UCSD-AML1 (cell line): ENCODE data around the gene GPR148.

Source experiments
- DNase-seq: peaks from one replicate; lab custom pipeline; 2025; ENCODE audit not compliant: unreplicated experiment; lab: John Stamatoyannopoulos, UW

Gene GPR148

DNA sequence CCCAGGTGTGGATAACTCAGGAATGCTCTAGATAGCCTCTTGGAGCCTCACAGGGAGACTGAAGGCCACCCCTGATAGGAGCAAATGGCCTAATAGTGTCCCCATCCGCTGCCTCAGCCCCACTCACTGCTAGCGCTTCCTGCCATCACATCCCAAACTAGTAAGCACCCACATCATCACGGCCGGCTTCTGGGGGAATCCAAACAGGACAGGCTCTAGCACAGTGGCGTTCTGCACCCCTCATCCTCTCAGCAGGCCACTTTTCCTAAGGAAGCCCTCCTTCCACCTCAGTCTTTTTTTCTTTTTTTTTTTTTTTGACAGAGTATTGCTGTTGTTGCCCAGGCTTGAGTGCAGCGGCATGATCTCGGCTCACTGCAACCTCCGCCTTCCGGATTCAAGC lies 20.2 kb downstream of the GPR148 start:
- DNase-seq = no peak

GRCh38 chr2:130749641-130750040 lies 20.8 kb downstream of the GPR148 start:
- no peak for DNase-seq

DNA sequence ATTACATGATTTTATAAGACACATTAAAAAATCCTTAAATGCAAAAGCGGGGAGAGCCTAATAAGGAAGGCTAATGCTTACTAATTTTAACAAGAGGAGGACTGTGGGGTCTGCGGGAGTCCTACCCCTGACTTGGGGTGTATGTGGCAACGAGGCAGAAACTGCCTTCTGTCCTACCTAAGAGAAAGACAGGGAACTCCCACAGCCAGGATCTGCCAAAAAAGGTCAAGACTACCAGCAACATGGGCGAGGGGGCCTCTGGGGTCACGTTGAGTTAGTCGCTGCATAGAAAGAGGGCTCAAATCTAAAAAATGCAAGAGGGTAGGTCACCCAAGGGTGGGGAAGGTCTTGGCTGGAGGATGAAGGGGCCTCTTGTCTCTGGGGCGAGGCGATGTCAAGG lies 25.9 kb downstream of the GPR148 start:
- no peak for DNase-seq

- no peak for DNase-seq
Observed at GRCh38 chr2:130755256-130756052, 26.6 kb downstream of the GPR148 start, which contains the start of gene AMER3. AMER3 (plus strand) TSS chr2:130755540; CDS start chr2:130762073, 6,533 bp downstream.

DNA sequence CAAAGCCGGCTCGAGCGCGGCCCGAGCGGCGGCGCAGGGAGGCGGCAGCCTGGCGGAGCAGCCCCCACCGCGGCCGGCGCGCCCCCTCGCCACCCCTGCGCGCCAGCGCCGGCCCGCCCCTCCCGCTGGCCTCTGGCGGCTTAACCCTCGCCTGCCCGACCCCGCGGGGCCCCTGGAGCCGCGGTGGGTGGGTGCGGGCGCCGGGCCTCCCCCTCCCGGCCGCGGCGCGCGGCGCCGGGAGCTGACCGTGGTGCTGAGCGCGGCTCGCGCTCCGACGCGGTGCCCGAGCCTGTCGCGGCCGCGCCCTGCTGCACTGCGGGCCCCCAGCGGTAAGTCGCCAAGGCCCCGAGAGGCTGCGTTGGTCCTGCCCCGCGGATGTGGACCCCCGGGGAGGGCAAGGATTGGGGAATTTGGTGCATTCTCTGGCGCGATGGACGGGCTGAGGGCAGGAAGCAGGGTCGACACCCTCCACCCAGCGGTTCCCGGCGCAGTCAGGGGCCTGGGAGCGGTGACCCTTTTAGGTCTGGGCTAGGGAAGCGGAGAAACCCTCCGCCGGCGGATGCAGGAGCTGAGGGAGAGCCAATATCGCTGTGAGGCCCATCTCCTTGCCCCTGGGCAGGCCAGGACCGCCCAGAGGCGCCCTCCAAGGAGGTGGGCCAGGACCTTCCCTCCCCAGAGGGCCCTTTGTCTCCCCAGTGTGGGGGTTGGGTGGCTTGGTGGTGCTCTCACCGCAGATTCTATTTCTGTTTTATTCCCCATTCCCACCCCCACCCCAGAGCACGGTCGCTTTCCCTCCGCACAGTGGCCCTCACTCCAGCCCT lies 27.4 kb downstream of the GPR148 start:
- no peak for DNase-seq

DNA sequence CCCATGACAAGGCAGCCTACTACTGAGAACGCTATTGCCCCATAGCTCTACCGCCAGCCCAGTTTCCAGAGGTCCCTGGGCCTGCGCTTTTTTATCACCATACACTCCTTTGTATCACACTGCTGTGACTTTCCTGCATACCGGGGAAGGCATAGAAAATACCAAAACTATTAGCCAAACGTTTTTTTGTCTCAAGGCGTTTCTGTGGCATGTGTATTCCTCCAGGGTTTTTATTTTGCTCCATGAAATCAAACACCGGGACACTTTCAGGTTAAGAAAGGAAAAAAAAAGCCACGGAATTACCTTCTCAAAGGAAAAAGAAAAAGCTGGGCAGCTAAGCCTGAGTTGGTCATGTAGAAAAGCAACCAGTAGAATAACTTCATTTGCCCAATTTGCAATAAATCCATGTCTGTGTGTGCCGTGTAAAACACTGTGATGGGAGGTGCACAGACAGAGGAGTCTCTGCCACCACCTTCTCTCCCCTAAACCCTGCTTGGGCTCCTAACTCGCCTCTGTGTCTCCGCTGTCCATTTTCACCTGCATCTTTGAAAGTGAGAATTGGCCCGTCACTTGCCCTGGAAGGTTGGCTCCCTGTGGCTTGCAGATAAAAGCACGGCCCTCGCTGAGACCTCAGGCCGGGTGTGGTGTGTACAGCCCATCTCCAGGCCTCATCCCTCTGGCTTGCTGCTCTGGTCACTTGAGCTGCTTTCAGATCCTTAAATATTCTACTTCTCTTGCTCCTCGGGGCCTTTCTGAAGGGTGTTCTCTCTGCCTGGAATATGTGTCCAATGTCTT lies 28.2 kb downstream of the GPR148 start:
- no peak for DNase-seq

DNA sequence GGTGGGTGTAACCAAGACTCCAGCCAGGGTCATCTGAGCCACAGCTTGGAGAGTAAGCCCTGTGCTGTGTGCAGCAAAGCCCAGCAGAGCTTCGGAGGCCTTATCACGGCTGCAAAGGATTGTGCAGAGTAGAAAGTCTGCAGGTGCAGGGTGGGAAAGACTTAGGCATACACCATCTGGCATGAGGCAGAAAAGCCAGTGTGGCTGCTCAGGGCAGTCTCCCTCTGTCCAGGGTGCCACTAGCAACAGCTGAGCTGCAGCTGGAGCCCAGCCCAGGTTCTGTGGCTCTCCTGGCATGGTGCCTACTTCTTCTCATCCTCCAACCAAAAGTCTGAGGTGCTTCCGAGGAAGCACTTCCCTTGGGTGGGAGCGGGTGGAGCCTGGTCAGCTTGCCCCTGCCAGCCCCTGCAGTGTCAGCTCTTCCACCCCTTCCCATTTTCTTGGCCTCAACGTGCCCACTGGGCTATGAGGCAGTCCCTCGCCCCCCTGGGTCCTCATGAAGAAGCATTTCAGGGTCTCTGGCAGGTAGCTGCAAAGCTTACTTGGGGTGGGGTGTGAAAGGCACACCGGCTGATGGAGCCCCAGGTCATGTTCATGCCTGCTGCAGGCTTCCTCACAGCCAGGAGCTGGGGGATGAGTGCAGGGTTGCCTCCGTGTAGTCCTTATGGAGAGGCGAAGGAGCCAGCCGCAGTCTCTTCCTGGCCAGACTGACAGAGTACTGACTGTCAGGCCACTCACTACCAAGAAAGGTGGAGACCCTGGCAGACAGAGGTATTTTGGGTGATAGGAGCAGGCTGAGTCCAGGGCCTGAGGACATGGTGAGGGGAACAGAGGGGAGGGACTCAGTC lies 31.3 kb downstream of the GPR148 start:
- no peak for DNase-seq

GRCh38 chr2:130760754-130761751 lies 32.2 kb downstream of the GPR148 start:
- DNase-seq = no peak

- no peak for DNase-seq
Observed at GRCh38 chr2:130762031-130762909, 33.4 kb downstream of the GPR148 start.

GRCh38 chr2:130762910-130763385 lies 34.1 kb downstream of the GPR148 start:
- no peak for DNase-seq

- no peak for DNase-seq
Observed at GRCh38 chr2:130763405-130763804, 34.5 kb downstream of the GPR148 start.

DNA sequence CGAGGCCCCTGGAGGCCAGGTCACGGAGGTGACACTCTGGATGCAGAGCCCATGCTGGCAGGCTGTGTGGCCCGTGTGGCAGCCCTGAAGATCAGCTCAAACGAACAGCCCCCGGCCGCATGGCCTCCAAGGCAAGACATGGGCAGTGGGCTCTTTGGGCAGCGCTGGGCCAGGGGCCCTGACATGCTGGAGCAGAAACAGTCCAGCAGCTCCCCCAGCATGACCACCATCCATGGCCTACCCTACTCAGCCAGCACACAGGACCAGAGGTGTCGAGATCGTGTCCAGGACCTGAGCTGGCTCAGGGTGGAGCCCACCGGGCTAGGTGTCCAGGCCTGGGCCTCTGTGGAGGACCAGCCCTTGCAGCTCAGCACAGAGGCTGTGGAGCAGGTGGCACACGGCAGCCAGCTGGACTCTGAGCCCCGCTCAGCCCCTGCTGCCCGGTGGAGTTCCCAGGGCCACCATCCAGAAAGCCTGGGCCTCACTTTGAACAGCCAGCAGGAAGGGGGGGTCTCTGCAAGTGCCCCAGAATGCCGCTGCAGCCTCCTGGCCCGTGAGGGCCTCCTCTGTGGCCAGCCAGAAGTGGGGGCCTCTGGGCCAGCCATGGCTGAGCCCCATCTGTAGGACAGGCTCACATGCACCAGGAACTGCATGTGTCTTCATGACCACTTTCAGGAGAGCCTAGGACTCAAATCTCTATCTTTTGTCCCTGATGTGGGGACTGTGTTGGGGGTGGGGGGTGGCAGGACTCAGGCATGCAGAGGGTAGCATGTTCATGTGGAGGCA lies 35.4 kb downstream of the GPR148 start:
- no peak for DNase-seq

DNA sequence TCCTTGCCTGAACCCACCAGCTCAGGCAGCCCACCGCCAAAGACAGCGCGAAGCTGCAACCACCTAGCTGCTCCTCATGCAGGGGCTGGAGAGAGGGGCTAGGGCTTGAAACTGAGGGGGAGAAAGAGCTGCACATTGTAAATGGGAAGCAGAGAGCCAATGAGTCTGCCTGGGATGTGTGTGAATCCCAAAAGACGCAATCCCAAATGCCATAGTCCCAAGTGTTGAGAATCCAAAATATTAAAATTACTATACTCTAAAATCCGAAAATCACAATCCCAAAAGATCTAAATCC lies 35.9 kb downstream of the GPR148 start:
- DNase-seq = no peak

DNA sequence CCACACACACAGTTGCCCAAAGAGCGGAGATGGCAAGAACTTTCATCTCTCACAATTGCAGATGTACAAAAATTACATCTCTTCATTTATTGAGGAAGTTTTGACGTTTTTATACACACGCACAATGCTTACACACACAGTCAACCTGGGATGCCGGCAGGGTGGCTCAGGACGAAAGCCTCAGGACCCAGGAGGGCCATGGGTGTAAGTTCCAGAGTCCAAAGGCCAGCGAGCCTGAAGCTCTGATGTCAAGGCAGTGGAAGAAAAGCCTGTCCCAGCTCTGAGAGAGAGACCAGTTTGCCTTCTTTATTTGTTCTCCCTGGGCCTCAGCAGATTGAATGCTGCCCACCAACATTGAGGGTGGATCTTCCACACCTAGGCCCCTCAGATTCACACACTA lies 36.6 kb downstream of the GPR148 start:
- no peak for DNase-seq

DNA sequence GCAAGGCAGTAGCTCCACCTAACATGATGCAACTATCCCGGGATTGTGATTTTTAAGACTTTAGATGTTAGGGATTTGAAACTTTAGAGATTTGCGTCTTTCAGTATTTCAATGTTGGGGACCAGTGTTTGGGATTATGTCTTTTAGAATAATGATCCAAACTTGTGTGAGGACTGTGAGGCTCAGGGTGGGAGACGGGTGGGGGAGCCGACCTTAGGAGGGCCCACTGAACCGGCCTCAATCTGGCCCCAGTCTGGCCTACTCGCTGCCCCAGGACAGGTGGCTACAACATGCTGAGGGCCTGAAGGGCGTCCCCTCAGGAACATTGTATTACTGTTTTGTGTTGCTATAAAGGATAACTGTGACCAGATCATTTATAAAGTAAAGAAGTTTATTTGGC lies 37.2 kb downstream of the GPR148 start:
- DNase-seq = no peak

DNA sequence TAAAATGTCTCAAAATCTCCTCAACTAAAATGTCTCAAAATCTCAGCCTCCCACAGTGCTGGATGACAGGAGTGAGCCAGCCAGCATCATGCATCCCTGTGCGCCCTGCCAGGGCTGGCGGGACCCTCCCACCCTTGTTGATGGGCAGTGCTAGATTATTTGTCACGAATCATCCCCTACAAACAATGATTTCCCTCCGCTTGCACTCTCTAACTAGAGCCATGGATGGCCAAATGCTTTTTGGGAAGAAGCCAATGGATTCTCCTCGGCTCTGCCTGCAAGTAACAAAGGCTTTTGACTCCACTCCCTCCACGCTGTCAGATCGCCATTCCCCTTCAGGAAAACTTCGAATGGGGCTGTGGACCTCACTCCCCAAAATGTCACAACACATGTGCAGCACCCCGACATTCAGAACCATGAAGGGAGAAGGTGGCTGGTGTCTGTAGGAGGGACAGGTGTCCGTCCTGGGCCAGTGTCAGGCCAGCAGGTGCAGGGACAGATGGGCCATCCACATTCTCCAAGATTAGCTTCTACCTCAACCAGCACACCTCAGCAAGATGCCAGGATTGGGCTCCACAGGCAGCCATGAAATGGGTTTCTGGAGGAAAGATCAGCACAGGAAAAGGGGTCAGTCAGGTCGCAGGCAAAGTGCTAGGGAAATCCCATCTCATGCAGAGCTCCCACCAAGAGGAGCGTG lies 38.0 kb downstream of the GPR148 start:
- no peak for DNase-seq

GRCh38 chr2:130767408-130767775 lies 38.5 kb downstream of the GPR148 start:
- DNase-seq = no peak
